ENCODE measurements around the gene ZNF669. TPM values are rescaled to one million over a fixed set of nuclear protein-coding genes. Genes with fewer than 3 reads are reported as not detected.
A peak's percentile ranks its signal among the peaks of the same experiment; 100 is the strongest.
"Not testable (repeated sequence)": the region's sequence is repeated elsewhere in the genome, so short reads cannot be mapped to it uniquely, and the experiment has no call there.

Gene ZNF669
- total RNA-seq, 6 experiments from 2014 or later = 0.90 to 2.6 (median 1.5) TPM

DNA sequence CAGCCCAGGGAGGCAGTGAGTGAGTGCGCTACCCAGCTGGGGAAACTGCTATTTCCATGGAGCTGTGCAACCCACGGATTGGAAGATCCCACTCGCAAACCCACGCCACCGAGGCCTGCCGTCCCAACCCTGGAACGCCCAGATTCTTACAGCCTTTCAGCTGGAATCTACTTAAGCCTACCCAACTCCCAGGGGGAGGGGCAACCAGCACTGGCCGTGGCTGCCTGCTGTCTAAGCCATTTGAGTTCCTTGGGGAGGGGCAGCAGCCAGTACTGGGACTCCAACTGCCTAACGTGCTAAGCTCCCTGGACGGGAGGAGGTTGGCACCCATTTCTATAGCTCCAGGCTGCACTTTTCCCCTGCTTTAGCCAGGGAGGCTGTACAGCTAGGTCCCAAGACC lies 27.1 kb upstream of the ZNF669 start:
- WGBS (ENCODE audit: insufficient coverage, low coverage, low lambda C conversion rate, missing lambda C conversion rate) = 100% methylated on average over 3 of the region's 10 CpGs
- TF ChIP-seq POLR2A (IDR thresholded peaks at IDR 0.05) = no peak
- TF ChIP-seq, protein P1, sequence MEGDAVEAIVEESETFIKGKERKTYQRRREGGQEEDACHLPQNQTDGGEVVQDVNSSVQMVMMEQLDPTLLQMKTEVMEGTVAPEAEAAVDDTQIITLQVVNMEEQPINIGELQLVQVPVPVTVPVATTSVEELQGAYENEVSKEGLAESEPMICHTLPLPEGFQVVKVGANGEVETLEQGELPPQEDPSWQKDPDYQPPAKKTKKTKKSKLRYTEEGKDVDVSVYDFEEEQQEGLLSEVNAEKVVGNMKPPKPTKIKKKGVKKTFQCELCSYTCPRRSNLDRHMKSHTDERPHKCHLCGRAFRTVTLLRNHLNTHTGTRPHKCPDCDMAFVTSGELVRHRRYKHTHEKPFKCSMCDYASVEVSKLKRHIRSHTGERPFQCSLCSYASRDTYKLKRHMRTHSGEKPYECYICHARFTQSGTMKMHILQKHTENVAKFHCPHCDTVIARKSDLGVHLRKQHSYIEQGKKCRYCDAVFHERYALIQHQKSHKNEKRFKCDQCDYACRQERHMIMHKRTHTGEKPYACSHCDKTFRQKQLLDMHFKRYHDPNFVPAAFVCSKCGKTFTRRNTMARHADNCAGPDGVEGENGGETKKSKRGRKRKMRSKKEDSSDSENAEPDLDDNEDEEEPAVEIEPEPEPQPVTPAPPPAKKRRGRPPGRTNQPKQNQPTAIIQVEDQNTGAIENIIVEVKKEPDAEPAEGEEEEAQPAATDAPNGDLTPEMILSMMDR (IDR thresholded peaks at IDR 0.05) = no peak
- H3K27me3 ChIP-seq = no peaks in the 10 kb centered on the region

GRCh38 chr1:247127519-247128282 lies 23.5 kb upstream of the ZNF669 start:
- H3K9me3 ChIP-seq; H3K36me3 ChIP-seq; DNase-seq; H3K27me3 ChIP-seq; H3K4me3 ChIP-seq; ATAC-seq; intact Hi-C loops (cut with DNase I); H3K4me1 ChIP-seq: not testable (repeated sequence)
- peak overlapping the region in 1 of 3 donors; percentile 4 for H3K27ac ChIP-seq
- 47% methylated on average over 11 of the region's 18 CpGs for WGBS (ENCODE audit: insufficient coverage, low coverage, low lambda C conversion rate, missing lambda C conversion rate)

More for the DNA sequence above, 27.1 kb upstream of the ZNF669 start:
- intact Hi-C loops (cut with DNase I) = no loop called here
- no peak for ATAC-seq
- Histone ChIP-seq H3K4me3 (no peak overlapping the region), H3K36me3 (no peaks in the 10 kb centered on the region), H3K9me3 (peaks cover 0 to 1% (median 0%) of the 10 kb centered on the region in 4 donors), H3K27ac (no peak overlapping the region), H3K4me1 (no peaks in the 10 kb centered on the region)
- no peak for DNase-seq

DNA sequence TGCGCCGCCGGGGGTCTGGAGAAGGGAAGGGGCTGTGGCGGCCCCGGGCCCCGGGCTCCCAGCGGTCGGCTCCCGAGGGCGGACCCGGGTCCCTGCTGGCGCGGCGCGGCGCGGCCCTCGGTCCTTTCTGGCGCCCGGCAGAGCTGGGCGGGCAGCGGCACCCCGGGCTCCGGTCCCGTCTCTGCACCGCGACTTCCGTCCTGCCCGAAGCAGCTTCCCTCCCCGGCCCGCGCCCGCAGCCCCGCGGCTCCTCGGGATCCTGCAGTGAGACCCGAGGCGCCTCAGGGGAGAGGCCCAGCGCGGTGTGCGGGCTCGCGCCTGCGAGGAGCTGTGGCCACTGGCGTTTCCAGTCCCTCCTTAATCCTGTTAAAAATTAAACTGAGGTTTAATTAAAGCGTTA lies 22.4 kb upstream of the ZNF669 start:
- H3K9me3 ChIP-seq; H3K27me3 ChIP-seq; intact Hi-C loops (cut with DNase I); H3K4me3 ChIP-seq; H3K27ac ChIP-seq; DNase-seq; H3K4me1 ChIP-seq; H3K36me3 ChIP-seq: not testable (repeated sequence)
- no CpG with 5 or more reads among the region's 46 CpGs for WGBS (ENCODE audit: insufficient coverage, low coverage, low lambda C conversion rate, missing lambda C conversion rate)
- ATAC-seq = peak; percentile 65 to 74 (median 70)

GRCh38 chr1:247126166-247126565 lies 22.0 kb upstream of the ZNF669 start:
- DNase-seq; intact Hi-C loops (cut with DNase I); H3K4me1 ChIP-seq; H3K27me3 ChIP-seq; H3K4me3 ChIP-seq; H3K9me3 ChIP-seq; H3K36me3 ChIP-seq; H3K27ac ChIP-seq: not testable (repeated sequence)
- no CpG with 5 or more reads among the region's 25 CpGs for WGBS (ENCODE audit: insufficient coverage, low coverage, low lambda C conversion rate, missing lambda C conversion rate)
- ATAC-seq = peak; percentile 99 to 100 (median 100)

GRCh38 chr1:247121382-247121781 lies 17.2 kb upstream of the ZNF669 start:
- Histone ChIP-seq H3K27me3 (no peaks in the 10 kb centered on the region), H3K4me3 (no peak overlapping the region), H3K36me3 (no peaks in the 10 kb centered on the region), H3K27ac (no peak overlapping the region), H3K4me1 (no peaks in the 10 kb centered on the region), H3K9me3 (no peaks in the 10 kb centered on the region)
- DNase-seq = no peak
- WGBS (ENCODE audit: insufficient coverage, low coverage, low lambda C conversion rate, missing lambda C conversion rate) = 70% methylated on average over 6 of the region's 6 CpGs
- no peak for ATAC-seq
- intact Hi-C loops (cut with DNase I) = no loop called here
- TF ChIP-seq, protein P1 (IDR thresholded peaks at IDR 0.05) = no peak
- TF ChIP-seq POLR2A (IDR thresholded peaks at IDR 0.05) = no peak

- H3K27ac ChIP-seq; intact Hi-C loops (cut with DNase I); DNase-seq; H3K9me3 ChIP-seq; H3K36me3 ChIP-seq; H3K27me3 ChIP-seq; H3K4me1 ChIP-seq; ATAC-seq; H3K4me3 ChIP-seq: not testable (repeated sequence)
- WGBS (ENCODE audit: insufficient coverage, low coverage, low lambda C conversion rate, missing lambda C conversion rate) = 100% methylated on average over 1 of the region's 4 CpGs
Observed at GRCh38 chr1:247120408-247120668, 16.2 kb upstream of the ZNF669 start.

Data from right lobe of liver (tissue), 6 donors.